ENCODE data around the gene SAPCD2.

DNA sequence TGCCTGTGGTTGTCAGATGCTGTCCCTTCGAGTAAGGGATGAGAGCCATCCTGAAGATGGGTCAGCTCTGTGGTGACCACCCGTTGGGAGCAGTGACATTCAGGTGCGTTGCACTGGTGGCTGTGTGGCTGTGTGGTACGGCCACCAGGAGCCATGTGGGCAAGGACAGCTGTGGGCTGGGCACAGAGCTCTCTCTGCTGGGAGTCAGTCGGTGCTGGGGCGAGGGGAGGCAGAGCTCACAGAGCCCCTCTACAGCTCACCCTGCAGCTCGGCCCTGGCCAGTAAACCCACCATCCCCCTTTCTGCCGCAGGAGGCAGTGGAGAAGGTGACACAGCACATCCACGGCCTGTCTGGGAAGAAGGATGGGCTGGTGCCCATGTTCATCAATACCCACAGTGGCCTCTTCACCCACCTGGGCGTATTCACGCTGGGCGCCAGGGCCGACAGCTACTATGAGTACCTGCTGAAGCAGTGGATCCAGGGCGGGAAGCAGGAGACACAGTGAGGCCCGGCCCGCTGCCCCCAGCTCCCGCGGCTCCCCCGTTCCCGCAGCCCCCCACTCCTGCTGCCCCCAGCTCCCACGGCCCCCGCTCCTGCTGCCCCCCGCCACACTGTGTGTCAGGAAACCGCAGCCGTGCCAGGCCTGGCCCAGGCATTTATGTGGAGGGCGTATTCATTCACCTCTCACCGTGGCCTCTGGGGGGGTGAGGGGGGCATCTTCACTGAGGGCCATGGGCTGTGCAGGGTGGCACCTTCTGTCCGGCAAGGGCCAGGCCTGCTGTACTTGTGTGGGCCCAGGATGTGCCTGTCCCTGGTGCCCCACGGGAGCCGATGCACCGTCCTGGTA is 35.7 kb upstream of the SAPCD2 start:
- TF ChIP-seq, protein P1, sequence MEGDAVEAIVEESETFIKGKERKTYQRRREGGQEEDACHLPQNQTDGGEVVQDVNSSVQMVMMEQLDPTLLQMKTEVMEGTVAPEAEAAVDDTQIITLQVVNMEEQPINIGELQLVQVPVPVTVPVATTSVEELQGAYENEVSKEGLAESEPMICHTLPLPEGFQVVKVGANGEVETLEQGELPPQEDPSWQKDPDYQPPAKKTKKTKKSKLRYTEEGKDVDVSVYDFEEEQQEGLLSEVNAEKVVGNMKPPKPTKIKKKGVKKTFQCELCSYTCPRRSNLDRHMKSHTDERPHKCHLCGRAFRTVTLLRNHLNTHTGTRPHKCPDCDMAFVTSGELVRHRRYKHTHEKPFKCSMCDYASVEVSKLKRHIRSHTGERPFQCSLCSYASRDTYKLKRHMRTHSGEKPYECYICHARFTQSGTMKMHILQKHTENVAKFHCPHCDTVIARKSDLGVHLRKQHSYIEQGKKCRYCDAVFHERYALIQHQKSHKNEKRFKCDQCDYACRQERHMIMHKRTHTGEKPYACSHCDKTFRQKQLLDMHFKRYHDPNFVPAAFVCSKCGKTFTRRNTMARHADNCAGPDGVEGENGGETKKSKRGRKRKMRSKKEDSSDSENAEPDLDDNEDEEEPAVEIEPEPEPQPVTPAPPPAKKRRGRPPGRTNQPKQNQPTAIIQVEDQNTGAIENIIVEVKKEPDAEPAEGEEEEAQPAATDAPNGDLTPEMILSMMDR (optimal IDR thresholded peaks at IDR 0.05 in 1 of 3, IDR thresholded peaks at IDR 0.05 in 1 of 3, conservative IDR thresholded peaks at IDR 0.05 in 1 of 3; ENCODE audit: extremely low read depth in 1 of 3, insufficient read depth in 2 of 3, low read length in 3 of 3) = no peak
- TF ChIP-seq EZH2 (IDR thresholded peaks at IDR 0.05; ENCODE audit: low read length) = no peak
